K562 (cell line): Measurements from ENCODE around the gene TMEM245.

ENCODE experiments used
- CTCF ChIP-seq, 3 experiments: IDR thresholded peaks in 2 of 3; conservative IDR thresholded peaks in 1 of 3; 2 replicates each; pipeline ENCODE4 v1.5.1; 2011 to 2012; ENCODE audit warnings: low read length in 3 of 3, mild to moderate bottlenecking in 3 of 3, control low read depth in 2 of 3, improper control_type of control experiment in 1 of 3, inconsistent platforms in 1 of 3, low read depth in 1 of 3, mixed read lengths in 1 of 3, moderate library complexity in 1 of 3; ENCODE audit not compliant: insufficient read depth in 2 of 3
- TF ChIP-seq, protein P1 (sequence below): fragments of 450-650 bp; IDR thresholded peaks from 2 replicates; pipeline ENCODE4 v1.6.1; 2016; ENCODE audit warnings: mild to moderate bottlenecking
- TF ChIP-seq, protein P2 (sequence below): sonication (generic); formaldehyde crosslinking; IDR thresholded peaks from 2 replicates; pipeline ENCODE4 v1.8.1; 2023; ENCODE audit warnings: mild to moderate bottlenecking, missing genetic modification reagents

DNA sequence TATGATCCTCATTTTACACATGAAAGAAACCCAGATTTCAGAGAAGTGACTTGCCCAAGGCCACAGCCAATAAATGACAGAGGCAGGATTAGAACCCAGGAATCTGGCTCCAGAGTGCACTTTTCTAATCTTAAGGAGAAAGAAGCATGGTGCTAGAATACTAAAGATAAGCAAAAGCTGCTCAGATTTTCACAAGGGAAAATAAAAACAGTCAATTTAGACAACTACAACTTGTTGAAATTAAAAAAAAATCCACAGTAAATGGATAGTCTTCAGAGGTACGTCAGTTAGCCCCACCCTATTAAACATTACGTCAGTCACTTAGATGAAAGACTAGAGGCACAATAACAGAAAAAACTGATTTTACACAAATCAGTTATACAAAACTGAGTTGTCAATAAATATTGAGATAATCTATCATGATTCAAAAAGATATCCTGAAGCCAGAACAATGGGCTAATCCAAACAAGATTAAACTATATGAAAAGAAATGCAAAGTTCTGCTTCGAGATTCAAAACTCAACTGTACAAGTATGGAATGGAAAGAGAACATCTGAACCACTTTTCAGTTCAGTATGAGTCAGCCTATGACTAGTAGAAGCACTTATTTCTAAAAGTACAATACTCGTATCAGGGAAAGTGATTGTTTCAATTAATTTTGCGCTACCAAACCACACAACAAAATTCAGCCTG is 9.3 kb downstream of the TMEM245 start:
- no peak for TF ChIP-seq CTCF (IDR thresholded peaks at IDR 0.05 in 2 of 3, conservative IDR thresholded peaks at IDR 0.05 in 1 of 3; ENCODE audit: insufficient read depth in 2 of 3, low read depth in 1 of 3, low read length in 3 of 3)
- TF ChIP-seq, protein P1, sequence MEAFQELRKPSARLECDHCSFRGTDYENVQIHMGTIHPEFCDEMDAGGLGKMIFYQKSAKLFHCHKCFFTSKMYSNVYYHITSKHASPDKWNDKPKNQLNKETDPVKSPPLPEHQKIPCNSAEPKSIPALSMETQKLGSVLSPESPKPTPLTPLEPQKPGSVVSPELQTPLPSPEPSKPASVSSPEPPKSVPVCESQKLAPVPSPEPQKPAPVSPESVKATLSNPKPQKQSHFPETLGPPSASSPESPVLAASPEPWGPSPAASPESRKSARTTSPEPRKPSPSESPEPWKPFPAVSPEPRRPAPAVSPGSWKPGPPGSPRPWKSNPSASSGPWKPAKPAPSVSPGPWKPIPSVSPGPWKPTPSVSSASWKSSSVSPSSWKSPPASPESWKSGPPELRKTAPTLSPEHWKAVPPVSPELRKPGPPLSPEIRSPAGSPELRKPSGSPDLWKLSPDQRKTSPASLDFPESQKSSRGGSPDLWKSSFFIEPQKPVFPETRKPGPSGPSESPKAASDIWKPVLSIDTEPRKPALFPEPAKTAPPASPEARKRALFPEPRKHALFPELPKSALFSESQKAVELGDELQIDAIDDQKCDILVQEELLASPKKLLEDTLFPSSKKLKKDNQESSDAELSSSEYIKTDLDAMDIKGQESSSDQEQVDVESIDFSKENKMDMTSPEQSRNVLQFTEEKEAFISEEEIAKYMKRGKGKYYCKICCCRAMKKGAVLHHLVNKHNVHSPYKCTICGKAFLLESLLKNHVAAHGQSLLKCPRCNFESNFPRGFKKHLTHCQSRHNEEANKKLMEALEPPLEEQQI = no peak
- TF ChIP-seq, protein P2, sequence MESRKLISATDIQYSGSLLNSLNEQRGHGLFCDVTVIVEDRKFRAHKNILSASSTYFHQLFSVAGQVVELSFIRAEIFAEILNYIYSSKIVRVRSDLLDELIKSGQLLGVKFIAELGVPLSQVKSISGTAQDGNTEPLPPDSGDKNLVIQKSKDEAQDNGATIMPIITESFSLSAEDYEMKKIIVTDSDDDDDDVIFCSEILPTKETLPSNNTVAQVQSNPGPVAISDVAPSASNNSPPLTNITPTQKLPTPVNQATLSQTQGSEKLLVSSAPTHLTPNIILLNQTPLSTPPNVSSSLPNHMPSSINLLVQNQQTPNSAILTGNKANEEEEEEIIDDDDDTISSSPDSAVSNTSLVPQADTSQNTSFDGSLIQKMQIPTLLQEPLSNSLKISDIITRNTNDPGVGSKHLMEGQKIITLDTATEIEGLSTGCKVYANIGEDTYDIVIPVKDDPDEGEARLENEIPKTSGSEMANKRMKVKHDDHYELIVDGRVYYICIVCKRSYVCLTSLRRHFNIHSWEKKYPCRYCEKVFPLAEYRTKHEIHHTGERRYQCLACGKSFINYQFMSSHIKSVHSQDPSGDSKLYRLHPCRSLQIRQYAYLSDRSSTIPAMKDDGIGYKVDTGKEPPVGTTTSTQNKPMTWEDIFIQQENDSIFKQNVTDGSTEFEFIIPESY (CRISPR knock-in tag) = no peak
